ENCODE data around the gene HOXB3. TPM values are rescaled to one million over a fixed set of nuclear protein-coding genes. Genes with fewer than 3 reads are reported as not detected.

The HOXB3 gene
- total RNA-seq, 1 donor from 2014 or later = 0.57 TPM

DNA sequence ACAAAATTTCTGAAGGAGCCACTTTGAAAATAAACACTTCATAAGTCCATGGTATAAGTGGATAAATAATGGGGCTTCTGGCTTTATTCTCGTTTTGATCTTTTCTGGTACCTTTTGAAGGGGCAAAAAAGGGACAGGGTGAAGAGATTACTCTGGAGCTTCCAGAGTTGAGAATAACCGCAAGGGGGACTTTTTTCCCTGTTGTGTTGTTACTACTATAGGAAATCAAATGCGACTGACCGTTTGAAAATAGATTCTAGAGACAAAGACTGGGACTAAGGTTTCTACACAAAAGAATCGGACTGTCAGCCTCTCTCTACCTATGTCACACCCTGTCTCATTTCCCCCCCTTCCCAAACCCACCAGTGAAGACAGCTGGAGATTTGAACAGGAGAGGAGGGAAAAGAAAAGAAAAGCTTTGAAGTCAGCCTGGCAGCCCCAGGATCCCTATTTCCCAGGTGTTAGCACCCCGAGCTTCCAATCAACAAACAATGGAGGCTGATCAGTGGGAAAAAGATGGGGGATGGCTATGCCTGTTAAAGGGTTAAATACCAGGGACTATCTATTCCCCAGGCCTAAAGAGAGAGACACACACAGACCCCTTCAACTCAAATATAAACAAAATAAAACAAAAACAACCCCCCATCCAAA, 20.2 kb downstream of the HOXB3 start:
- TF ChIP-seq, protein P1, sequence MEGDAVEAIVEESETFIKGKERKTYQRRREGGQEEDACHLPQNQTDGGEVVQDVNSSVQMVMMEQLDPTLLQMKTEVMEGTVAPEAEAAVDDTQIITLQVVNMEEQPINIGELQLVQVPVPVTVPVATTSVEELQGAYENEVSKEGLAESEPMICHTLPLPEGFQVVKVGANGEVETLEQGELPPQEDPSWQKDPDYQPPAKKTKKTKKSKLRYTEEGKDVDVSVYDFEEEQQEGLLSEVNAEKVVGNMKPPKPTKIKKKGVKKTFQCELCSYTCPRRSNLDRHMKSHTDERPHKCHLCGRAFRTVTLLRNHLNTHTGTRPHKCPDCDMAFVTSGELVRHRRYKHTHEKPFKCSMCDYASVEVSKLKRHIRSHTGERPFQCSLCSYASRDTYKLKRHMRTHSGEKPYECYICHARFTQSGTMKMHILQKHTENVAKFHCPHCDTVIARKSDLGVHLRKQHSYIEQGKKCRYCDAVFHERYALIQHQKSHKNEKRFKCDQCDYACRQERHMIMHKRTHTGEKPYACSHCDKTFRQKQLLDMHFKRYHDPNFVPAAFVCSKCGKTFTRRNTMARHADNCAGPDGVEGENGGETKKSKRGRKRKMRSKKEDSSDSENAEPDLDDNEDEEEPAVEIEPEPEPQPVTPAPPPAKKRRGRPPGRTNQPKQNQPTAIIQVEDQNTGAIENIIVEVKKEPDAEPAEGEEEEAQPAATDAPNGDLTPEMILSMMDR (IDR thresholded peaks at IDR 0.05) = no peak
- H3K27ac Mint-ChIP-seq (ENCODE audit: unreplicated experiment) = no peak overlapping the region
- H3K4me3 Mint-ChIP-seq (ENCODE audit: unreplicated experiment) = no peak overlapping the region
- H3K36me3 Mint-ChIP-seq (ENCODE audit: low read depth) = no peaks in the 10 kb centered on the region
- DNase-seq (ENCODE audit: low spot score) = no peak
- H3K9me3 Mint-ChIP-seq (ENCODE audit: low read depth) = no peaks in the 10 kb centered on the region
- no peaks in the 10 kb centered on the region for H3K4me1 Mint-ChIP-seq (ENCODE audit: low read depth)
- peaks cover 65% of the 10 kb centered on the region for H3K27me3 Mint-ChIP-seq (ENCODE audit: low read depth)

DNA sequence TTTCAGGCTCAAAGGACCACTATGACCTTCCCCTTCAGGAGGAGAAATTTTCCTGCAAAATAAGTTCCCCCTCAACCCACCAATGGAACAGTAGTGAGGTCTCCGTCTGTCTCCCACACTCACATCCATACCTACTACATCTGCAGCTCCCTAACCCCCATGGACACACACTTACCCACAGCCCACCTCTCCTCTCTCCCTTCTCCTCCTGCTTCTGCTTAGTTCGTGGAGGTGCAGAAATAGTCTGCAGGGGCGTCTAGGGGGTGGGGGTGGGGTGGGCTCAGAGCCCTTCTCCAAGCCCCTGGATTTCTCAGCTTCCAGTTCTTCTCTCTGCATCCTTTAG, 20.8 kb downstream of the HOXB3 start:
- Mint-ChIP-seq H3K4me1 (ENCODE audit: low read depth) (no peaks in the 10 kb centered on the region), H3K27me3 (ENCODE audit: low read depth) (peaks cover 59% of the 10 kb centered on the region), H3K36me3 (ENCODE audit: low read depth) (no peaks in the 10 kb centered on the region), H3K9me3 (ENCODE audit: low read depth) (no peaks in the 10 kb centered on the region), H3K4me3 (ENCODE audit: unreplicated experiment) (no peak overlapping the region), H3K27ac (ENCODE audit: unreplicated experiment) (no peak overlapping the region)
- no peak for DNase-seq (ENCODE audit: low spot score)
- TF ChIP-seq, protein P1 (IDR thresholded peaks at IDR 0.05) = no peak

DNA sequence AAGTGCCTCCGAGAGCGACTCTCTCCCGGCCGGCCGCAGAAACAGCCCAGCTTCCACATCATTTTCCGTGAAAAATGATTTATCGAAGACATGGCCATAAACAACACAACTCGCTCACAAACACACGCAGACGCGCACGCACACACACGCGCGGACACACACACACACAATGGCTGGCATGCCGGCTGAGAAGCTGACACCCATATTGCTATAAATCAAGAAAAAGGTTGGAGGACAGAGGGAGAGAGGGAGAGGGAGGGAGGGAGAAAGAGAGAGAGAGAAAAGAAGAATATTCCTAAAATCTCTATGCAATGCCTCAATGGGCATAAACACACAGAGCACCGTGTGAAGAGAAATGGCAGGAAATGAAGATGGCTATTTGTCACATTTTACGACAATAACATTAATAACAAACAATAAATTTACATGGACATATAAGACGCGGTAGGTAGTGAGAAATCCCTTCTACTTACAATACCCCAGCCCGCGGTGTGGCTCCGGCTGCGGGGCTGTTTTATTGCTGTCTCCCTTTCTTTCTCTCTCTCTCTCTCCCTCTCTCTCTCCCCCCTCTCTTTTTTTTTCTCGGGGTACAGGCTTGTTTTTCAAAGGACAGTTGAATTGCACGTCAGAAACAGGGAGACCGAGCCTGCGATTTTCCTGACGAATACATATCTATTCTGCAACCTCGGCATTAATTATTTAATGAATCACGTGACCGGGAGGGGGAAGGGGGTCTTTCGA, 21.4 kb downstream of the HOXB3 start:
- DNase-seq (ENCODE audit: low spot score) = no peak
- Mint-ChIP-seq H3K36me3 (ENCODE audit: low read depth) (no peaks in the 10 kb centered on the region), H3K4me3 (ENCODE audit: unreplicated experiment) (no peak overlapping the region), H3K27me3 (ENCODE audit: low read depth) (peaks cover 56% of the 10 kb centered on the region), H3K9me3 (ENCODE audit: low read depth) (no peaks in the 10 kb centered on the region), H3K27ac (ENCODE audit: unreplicated experiment) (no peak overlapping the region), H3K4me1 (ENCODE audit: low read depth) (no peaks in the 10 kb centered on the region)
- TF ChIP-seq, protein P1 (IDR thresholded peaks at IDR 0.05) = no peak

DNA sequence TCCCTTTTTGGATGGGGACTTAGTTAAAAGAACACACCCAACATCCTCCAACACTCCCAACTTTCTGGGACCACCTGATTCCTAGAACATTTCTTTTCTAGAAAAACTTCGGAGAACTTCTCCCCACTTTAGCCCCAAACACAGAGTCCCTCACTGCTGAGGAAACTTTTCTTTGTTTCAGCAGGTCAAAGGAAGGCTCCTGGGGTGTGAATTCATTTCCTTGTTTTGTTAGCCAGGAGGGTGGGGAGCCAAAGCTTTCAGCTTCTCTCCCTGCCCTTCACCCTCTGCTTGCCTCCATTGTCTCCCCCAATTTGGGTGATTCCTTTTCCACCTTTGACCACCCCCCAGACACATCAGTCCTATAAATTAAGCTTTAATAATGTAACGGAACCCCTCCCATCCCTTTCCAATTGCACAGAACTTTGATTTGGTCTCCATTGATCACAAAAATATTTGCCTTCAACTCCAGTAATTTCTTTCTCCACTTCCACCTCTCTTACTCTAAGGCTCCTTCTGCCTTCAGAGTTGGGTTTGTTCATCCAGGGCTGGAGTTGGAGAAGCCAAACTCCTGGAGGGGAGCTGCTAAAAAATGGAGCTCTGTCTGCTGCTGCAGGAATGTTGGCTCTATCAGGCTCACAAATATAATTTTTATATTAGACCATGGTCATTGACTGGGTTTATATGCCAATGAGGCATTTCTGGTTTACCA, 22.2 kb downstream of the HOXB3 start:
- Mint-ChIP-seq H3K4me1 (ENCODE audit: low read depth) (no peaks in the 10 kb centered on the region), H3K36me3 (ENCODE audit: low read depth) (no peaks in the 10 kb centered on the region), H3K27ac (ENCODE audit: unreplicated experiment) (no peak overlapping the region), H3K4me3 (ENCODE audit: unreplicated experiment) (no peak overlapping the region), H3K9me3 (ENCODE audit: low read depth) (no peaks in the 10 kb centered on the region), H3K27me3 (ENCODE audit: low read depth) (peaks cover 56% of the 10 kb centered on the region)
- TF ChIP-seq, protein P1 (IDR thresholded peaks at IDR 0.05) = no peak
- no peak for DNase-seq (ENCODE audit: low spot score)

DNA sequence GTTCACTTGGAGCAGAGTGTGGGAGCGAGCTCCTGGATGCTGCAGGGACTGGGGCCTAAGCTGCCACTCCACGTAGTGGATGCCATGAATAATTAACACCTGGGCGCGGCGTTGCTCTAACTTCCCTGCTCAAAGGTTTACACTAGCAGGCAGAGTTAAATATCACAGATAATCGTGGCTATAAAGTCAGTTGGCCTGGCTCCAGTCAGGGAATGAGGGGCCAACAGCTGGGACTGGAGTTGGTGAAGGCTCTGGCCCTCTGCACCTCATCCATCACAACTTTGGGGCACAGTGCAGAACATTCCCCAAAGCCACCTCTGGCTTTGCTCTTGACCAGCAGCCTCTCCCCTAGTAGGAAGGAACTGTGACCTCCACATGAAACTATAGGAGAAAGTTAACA, 22.8 kb downstream of the HOXB3 start:
- no peaks in the 10 kb centered on the region for H3K36me3 Mint-ChIP-seq (ENCODE audit: low read depth)
- H3K9me3 Mint-ChIP-seq (ENCODE audit: low read depth) = no peaks in the 10 kb centered on the region
- H3K27me3 Mint-ChIP-seq (ENCODE audit: low read depth) = peaks cover 56% of the 10 kb centered on the region
- H3K4me3 Mint-ChIP-seq (ENCODE audit: unreplicated experiment) = no peak overlapping the region
- no peaks in the 10 kb centered on the region for H3K4me1 Mint-ChIP-seq (ENCODE audit: low read depth)
- DNase-seq (ENCODE audit: low spot score) = no peak
- TF ChIP-seq, protein P1 (IDR thresholded peaks at IDR 0.05) = no peak
- no peak overlapping the region for H3K27ac Mint-ChIP-seq (ENCODE audit: unreplicated experiment)
